ENCODE results near the gene SCIN.
A peak's percentile ranks its signal among the peaks of the same experiment; 100 is the strongest.
"Not testable (repeated sequence)": the region's sequence is repeated elsewhere in the genome, so short reads cannot be mapped to it uniquely, and the experiment has no call there.

The SCIN gene

GRCh38 chr7:12570534-12571461, at the start of gene SCIN:
Gene SCIN, plus strand, starts transcription at chr7:12570720. Its CDS starts 67 bp downstream, at chr7:12570787.
- peak; percentile 78 for DNase-seq

- DNase-seq = peak; percentile 58
These were observed 45.6 kb upstream of the SCIN start for GRCh38 chr7:12524794-12525386.

GRCh38 chr7:12526693-12527092, 43.8 kb upstream of the SCIN start:
- DNase-seq = not testable (repeated sequence)

GRCh38 chr7:12527670-12528069, 42.9 kb upstream of the SCIN start:
- DNase-seq = not testable (repeated sequence)

GRCh38 chr7:12529971-12530710, 40.4 kb upstream of the SCIN start:
- no peak for DNase-seq

- no peak for DNase-seq
These were observed 38.7 kb upstream of the SCIN start for GRCh38 chr7:12531784-12532183.

GRCh38 chr7:12534046-12534445, 36.5 kb upstream of the SCIN start:
- no peak for DNase-seq

- no peak for DNase-seq
These were observed 30.8 kb upstream of the SCIN start for GRCh38 chr7:12539681-12540080.

- DNase-seq = no peak
These were observed 29.7 kb upstream of the SCIN start for GRCh38 chr7:12540850-12541249.

GRCh38 chr7:12543586-12543985, 26.9 kb upstream of the SCIN start:
- DNase-seq = no peak

- no peak for DNase-seq
These were observed 21.4 kb upstream of the SCIN start for GRCh38 chr7:12549106-12549505.

- DNase-seq = no peak
These were observed 19.6 kb upstream of the SCIN start for GRCh38 chr7:12550956-12551355.

- DNase-seq = no peak
These were observed 17.6 kb upstream of the SCIN start for GRCh38 chr7:12552876-12553275.

- no peak for DNase-seq
These were observed 17.1 kb upstream of the SCIN start for GRCh38 chr7:12553416-12553815.

- no peak for DNase-seq
These were observed 16.2 kb upstream of the SCIN start for GRCh38 chr7:12554351-12554750.

GRCh38 chr7:12554872-12555271, 15.6 kb upstream of the SCIN start:
- no peak for DNase-seq

GRCh38 chr7:12555695-12556094, 14.8 kb upstream of the SCIN start:
- DNase-seq = not testable (repeated sequence)

GRCh38 chr7:12556139-12556792, 14.3 kb upstream of the SCIN start:
- not testable (repeated sequence) for DNase-seq

GRCh38 chr7:12557282-12557681, 13.2 kb upstream of the SCIN start:
- no peak for DNase-seq

- no peak for DNase-seq
These were observed 5.3 kb upstream of the SCIN start for GRCh38 chr7:12564996-12565764.

GRCh38 chr7:12565873-12566272, 4.6 kb upstream of the SCIN start:
- no peak for DNase-seq

- DNase-seq = no peak
These were observed 3.5 kb upstream of the SCIN start for GRCh38 chr7:12567015-12567414.
